Smooth muscle cell (in vitro differentiated cells): ENCODE data around the gene ELSPBP1. TPM values are rescaled to one million over a fixed set of nuclear protein-coding genes. Genes with fewer than 3 reads are reported as not detected.

Experiments used
- DNase-seq: peaks from one replicate; lab custom pipeline; 2025; ENCODE audit not compliant: unreplicated experiment; lab: John Stamatoyannopoulos, UW
- H2AFZ ChIP-seq: fragments of 200-600 bp; sonication (generic); 2 replicates; pipeline ENCODE4 v1.6.0; 2016; ENCODE audit warnings: antibody characterized with exemption, low read depth, mild to moderate bottlenecking
- H3F3A ChIP-seq: fragments of 200-600 bp; sonication (generic); 2 replicates; pipeline ENCODE4 v1.6.0; 2017; ENCODE audit warnings: antibody characterized with exemption, low read depth
- H3K27ac ChIP-seq: fragments of 200-600 bp; sonication (generic); 2 replicates; pipeline ENCODE4 v1.5.1; 2016; ENCODE audit warnings: low read depth, mild to moderate bottlenecking
- H3K27me3 ChIP-seq: fragments of 200-600 bp; sonication (generic); 2 replicates; pipeline ENCODE4 v1.6.1; 2016; ENCODE audit warnings: low read depth, mild to moderate bottlenecking
- H3K36me3 ChIP-seq: fragments of 200-600 bp; sonication (generic); 2 replicates; pipeline ENCODE4 v1.5.1; 2016; ENCODE audit warnings: low read depth
- H3K4me1 ChIP-seq: fragments of 200-600 bp; sonication (generic); 2 replicates; pipeline ENCODE4 v1.5.1; 2016; ENCODE audit warnings: low read depth
- H3K4me2 ChIP-seq: fragments of 200-600 bp; sonication (generic); 2 replicates; pipeline ENCODE4 v1.6.0; 2016; ENCODE audit warnings: mild to moderate bottlenecking
- H3K4me3 ChIP-seq: fragments of 200-600 bp; sonication (generic); 2 replicates; pipeline ENCODE4 v1.5.1; 2016; ENCODE audit warnings: mild to moderate bottlenecking
- H3K79me2 ChIP-seq: fragments of 200-600 bp; sonication (generic); 2 replicates; pipeline ENCODE4 v1.6.0; 2016; ENCODE audit warnings: low read depth, mild to moderate bottlenecking
- H3K9ac ChIP-seq: fragments of 200-600 bp; sonication (generic); 2 replicates; pipeline ENCODE4 v1.6.0; 2016; ENCODE audit warnings: low read depth
- H3K9me3 ChIP-seq: fragments of 200-600 bp; sonication (generic); replicated peaks from 2 replicates; pipeline ENCODE4 v1.5.1; 2016; ENCODE audit warnings: low read depth
- H4K20me1 ChIP-seq: fragments of 200-600 bp; sonication (generic); 2 replicates; pipeline ENCODE4 v1.6.0; 2016; ENCODE audit warnings: low read depth
- WGBS: methylation state at CpG from one replicate; pipeline ENCODE4 v1.1.7; 2016; ENCODE audit warnings: low lambda C conversion rate; 5-methylcytosine and 5-hydroxymethylcytosine counted together
- polyA plus RNA-seq: library from polyadenylated mRNA; unstranded; fragments of >200 nt; fragmentation: Nextera tagmentation; extraction: Ambion mirVana; gene quantifications from 2 replicates; pipeline ENCODE4 v1.2.1, GENCODE V29; 2016
- total RNA-seq: library from RNA; depleted of rRNA; stranded (reverse); fragments of >200 nt; gene quantifications from 2 replicates; pipeline ENCODE4 v1.2.3, GENCODE V29; 2014
- TF ChIP-seq, protein P1 (sequence below): fragments of 200-600 bp; sonication (generic); IDR thresholded peaks from 2 replicates; pipeline ENCODE4 v1.5.1; 2017; ENCODE audit warnings: borderline replicate concordance, mild to moderate bottlenecking, antibody characterized with exemption; ENCODE audit not compliant: insufficient read depth, poor library complexity, severe bottlenecking

Gene ELSPBP1
- total and polyA plus RNA-seq, 2 experiments from 2014 or later, result 1.3 to 2.7 TPM

DNA sequence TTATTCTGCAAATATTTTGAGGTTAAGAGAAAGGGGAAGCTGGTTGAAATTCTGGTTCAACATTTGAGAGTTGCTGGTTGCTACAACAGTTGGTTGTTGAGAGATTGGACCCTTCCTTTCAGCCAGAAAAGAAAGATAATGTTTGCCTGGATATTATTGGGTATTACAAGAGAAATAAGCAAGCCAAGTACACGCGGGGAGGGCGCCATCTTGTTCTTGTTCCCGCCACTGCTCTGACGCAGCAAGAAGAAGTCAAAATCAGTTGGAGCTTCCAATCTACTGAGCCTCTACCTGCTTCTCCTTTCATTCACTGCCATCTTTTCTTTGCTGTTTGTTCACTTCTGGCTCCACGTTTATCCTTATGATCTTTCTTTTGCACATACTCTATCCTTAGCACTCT is 20.9 kb upstream of the ELSPBP1 start:
- Histone ChIP-seq H2AFZ (no peak overlapping the region), H3K9ac (no peak overlapping the region), H3K27me3 (no peaks in the 10 kb centered on the region), H3K79me2 (no peaks in the 10 kb centered on the region), H3K4me1 (no peaks in the 10 kb centered on the region), H3K36me3 (no peaks in the 10 kb centered on the region), H3K27ac (no peak overlapping the region), H3K4me2 (no peak overlapping the region), H4K20me1 (no peaks in the 10 kb centered on the region), H3F3A (no peaks in the 10 kb centered on the region), H3K9me3 (no peaks in the 10 kb centered on the region), H3K4me3 (no peak overlapping the region)
- 76% methylated on average over 6 of the region's 6 CpGs for WGBS
- TF ChIP-seq, protein P1, sequence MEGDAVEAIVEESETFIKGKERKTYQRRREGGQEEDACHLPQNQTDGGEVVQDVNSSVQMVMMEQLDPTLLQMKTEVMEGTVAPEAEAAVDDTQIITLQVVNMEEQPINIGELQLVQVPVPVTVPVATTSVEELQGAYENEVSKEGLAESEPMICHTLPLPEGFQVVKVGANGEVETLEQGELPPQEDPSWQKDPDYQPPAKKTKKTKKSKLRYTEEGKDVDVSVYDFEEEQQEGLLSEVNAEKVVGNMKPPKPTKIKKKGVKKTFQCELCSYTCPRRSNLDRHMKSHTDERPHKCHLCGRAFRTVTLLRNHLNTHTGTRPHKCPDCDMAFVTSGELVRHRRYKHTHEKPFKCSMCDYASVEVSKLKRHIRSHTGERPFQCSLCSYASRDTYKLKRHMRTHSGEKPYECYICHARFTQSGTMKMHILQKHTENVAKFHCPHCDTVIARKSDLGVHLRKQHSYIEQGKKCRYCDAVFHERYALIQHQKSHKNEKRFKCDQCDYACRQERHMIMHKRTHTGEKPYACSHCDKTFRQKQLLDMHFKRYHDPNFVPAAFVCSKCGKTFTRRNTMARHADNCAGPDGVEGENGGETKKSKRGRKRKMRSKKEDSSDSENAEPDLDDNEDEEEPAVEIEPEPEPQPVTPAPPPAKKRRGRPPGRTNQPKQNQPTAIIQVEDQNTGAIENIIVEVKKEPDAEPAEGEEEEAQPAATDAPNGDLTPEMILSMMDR, result no peak
- DNase-seq, result no peak

- H3K4me1 ChIP-seq, result no peaks in the 10 kb centered on the region
- no peak overlapping the region for H3K9ac ChIP-seq
- H3K4me3 ChIP-seq, result no peak overlapping the region
- no peak overlapping the region for H3K4me2 ChIP-seq
- no peak overlapping the region for H3K27ac ChIP-seq
- no peaks in the 10 kb centered on the region for H3K79me2 ChIP-seq
- H3F3A ChIP-seq, result no peaks in the 10 kb centered on the region
- WGBS, result 55% methylated on average over 10 of the region's 10 CpGs
- no peak overlapping the region for H2AFZ ChIP-seq
- H3K27me3 ChIP-seq, result no peaks in the 10 kb centered on the region
- no peaks in the 10 kb centered on the region for H3K36me3 ChIP-seq
- no peaks in the 10 kb centered on the region for H4K20me1 ChIP-seq
- TF ChIP-seq, protein P1, result no peak
- no peaks in the 10 kb centered on the region for H3K9me3 ChIP-seq
- no peak for DNase-seq
Measured at GRCh38 chr19:47991191-47991808, 3.1 kb upstream of the ELSPBP1 start.

DNA sequence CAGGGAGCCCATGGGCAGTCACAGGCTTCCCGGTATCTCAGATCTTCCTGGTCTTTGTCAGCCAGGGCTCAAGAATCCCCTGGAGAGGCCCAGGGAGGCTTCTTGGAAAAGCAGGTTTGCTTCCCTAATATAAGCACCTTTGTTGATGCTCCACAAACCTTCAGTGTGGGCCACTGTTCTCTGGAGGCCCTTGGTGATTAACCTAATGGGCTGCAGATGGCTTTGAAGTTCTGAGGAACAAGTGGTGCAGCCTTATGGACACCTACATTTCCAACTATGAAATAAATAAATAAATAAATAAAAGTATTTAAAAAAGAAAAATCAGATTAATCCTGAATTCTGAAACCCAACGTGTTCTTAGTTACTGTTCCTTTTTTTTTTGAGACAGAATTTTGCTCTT is 2.4 kb upstream of the ELSPBP1 start, which contains the start of gene BSPH1:
BSPH1 (minus strand) TSS at position 101 of the 400 bp plus-strand sequence; CDS start at position 12, 89 bp downstream.
- H3K9ac ChIP-seq, result no peak within 1 kb of the TSS
- H3K36me3 ChIP-seq, result no peaks in the 10 kb centered on the region
- H3K79me2 ChIP-seq, result no peaks in the 10 kb centered on the region
- DNase-seq, result no peak
- H3K27ac ChIP-seq, result no peak within 1 kb of the TSS
- TF ChIP-seq, protein P1, result no peak
- no peaks in the 10 kb centered on the region for H4K20me1 ChIP-seq
- no peaks in the 10 kb centered on the region for H3K9me3 ChIP-seq
- H2AFZ ChIP-seq, result no peak within 1 kb of the TSS
- no peaks in the 10 kb centered on the region for H3F3A ChIP-seq
- no peaks in the 10 kb centered on the region for H3K27me3 ChIP-seq
- WGBS, result 75% methylated on average over 2 of the region's 2 CpGs
- no peak within 1 kb of the TSS for H3K4me3 ChIP-seq
- H3K4me1 ChIP-seq, result no peaks in the 10 kb centered on the region
- H3K4me2 ChIP-seq, result no peak within 1 kb of the TSS

GRCh38 chr19:47996230-47996727 is 1.8 kb downstream of the ELSPBP1 start:
- H3K79me2 ChIP-seq, result no peaks in the 10 kb centered on the region
- no peaks in the 10 kb centered on the region for H3K9me3 ChIP-seq
- H3K9ac ChIP-seq, result no peak overlapping the region
- WGBS, result 74% methylated on average over 1 of the region's 1 CpG
- no peak for DNase-seq
- no peaks in the 10 kb centered on the region for H3K27me3 ChIP-seq
- H3K4me1 ChIP-seq, result no peaks in the 10 kb centered on the region
- no peaks in the 10 kb centered on the region for H3K36me3 ChIP-seq
- H3K4me3 ChIP-seq, result no peak overlapping the region
- no peaks in the 10 kb centered on the region for H3F3A ChIP-seq
- H3K27ac ChIP-seq, result no peak overlapping the region
- TF ChIP-seq, protein P1, result no peak
- H4K20me1 ChIP-seq, result no peaks in the 10 kb centered on the region
- H3K4me2 ChIP-seq, result no peak overlapping the region
- no peak overlapping the region for H2AFZ ChIP-seq
